GM18873 (cell line): ENCODE measurements around the gene SMPD2.

Experiments
- ATAC-seq: cut with Tn5 transposase; IDR thresholded peaks from one replicate; pipeline ENCODE4 v1.9.1; 2021; ENCODE audit warnings: mild to moderate bottlenecking, moderate library complexity, moderate number of reproducible peaks; ENCODE audit not compliant: unreplicated experiment, low FRiP score

The SMPD2 gene

GRCh38 chr6:109482905-109483734, 42.6 kb downstream of the SMPD2 start, which contains the start of gene ZBTB24:
Gene ZBTB24, minus strand, starts transcription at chr6:109483219. Its CDS starts 1,193 bp downstream, at chr6:109482026.
- ATAC-seq, result peak; percentile 69

- no peak for ATAC-seq
Observed at GRCh38 chr6:109483735-109484057, 43.2 kb downstream of the SMPD2 start.

DNA sequence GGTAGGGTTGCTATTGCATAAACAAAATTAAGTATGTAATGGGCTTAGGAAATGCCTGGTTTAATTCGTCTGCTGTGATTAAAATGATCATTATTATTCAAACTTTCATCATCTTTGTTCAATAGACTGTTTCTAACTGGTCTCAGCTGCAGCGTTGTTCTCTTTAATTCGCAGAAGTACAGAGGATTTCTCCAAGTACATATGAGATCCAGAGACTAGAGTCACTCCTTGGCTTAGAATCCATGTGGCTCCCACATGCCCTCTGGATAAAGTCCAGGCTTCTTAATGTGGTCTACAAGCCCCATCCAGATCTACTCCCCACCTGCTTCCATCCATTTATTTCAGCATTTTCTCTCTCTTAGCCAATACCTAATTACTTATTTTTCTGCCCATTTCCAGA, 43.6 kb downstream of the SMPD2 start:
- ATAC-seq, result no peak

DNA sequence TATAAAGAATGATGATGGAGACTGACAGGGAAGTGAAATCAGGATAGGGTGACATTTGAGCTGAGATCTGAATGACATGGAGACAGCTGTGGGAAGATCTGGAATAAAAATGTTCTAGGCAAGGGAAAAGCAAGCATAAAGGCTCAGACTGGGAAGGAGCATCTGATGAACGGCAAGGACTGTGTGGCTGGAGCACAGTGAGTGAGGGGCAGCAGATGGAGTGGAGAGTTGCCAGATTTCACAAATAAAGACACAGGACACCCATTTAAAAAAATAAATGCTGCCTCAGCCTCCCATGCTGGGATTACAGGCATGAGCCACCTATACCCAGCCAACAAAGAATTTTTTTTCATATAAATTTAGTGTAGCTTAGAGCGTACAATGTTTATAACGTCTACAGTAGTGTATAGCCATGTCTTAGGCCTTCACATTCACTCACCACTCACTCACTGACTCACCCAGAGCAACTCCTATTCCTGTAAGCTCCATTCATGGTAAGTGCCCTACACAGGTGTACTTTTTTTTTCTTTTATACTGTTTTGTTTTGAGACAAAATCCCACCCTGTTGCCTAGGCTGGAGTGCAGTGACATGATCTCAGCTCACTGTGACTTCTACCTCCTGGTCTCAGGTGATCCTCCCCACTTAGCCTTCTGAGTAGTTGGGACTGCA, 44.9 kb downstream of the SMPD2 start:
- no peak for ATAC-seq

DNA sequence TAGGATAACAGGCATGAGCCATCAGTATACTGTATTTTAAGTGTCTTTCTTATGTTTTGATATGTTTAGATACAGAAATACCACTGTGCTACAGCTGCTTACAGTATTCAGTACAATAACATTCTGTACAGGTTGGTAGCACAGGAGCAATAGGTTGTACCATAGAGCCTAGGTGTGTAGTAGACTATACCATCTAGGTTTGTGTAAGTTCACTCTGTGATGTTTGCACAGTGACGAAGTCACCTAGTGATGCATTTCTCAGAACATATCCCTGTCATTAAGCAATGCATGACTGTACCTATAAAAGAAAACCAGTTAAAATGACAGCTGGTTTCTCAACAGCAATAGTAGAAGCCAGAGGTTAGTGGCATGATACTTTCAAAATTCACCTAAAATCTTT, 45.5 kb downstream of the SMPD2 start:
- ATAC-seq, result no peak

DNA sequence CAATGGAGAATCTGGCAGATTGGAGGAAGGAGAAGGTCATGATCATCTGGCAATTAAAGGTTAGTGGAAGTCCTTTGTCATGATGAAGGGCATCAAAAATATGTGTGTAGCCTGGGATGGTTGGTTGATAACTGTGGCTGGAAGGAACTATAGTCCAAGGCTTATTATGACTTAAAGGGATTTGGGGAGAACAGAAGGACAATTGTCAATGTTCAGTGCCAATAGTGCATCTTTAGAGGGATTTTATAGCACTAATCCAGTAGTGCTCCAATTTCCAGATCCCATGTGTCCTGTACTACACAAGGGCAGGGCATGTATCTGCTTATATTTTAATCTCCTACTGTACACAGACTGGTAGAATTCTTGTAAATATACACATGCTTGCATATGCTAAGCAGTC, 47.5 kb downstream of the SMPD2 start:
- no peak for ATAC-seq

DNA sequence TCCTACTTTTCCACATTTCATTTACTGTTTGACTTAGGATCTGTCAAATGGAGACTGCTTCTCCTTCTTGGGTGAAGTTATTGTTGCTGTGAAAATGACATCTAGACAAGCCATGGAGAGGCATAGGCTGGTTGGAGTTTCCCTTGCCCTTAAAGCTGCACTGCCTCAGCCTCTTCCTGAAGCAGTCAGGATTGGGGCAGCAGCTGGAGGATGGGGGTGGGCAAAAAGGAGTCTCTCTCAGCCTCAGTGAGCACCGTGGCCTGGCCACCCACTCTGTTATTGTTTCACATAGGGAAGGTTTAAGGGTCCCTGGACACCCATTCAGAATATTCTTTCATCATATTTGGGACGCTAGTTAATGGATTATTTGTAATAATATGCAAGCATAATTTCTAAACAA, 50.2 kb downstream of the SMPD2 start:
- no peak for ATAC-seq

DNA sequence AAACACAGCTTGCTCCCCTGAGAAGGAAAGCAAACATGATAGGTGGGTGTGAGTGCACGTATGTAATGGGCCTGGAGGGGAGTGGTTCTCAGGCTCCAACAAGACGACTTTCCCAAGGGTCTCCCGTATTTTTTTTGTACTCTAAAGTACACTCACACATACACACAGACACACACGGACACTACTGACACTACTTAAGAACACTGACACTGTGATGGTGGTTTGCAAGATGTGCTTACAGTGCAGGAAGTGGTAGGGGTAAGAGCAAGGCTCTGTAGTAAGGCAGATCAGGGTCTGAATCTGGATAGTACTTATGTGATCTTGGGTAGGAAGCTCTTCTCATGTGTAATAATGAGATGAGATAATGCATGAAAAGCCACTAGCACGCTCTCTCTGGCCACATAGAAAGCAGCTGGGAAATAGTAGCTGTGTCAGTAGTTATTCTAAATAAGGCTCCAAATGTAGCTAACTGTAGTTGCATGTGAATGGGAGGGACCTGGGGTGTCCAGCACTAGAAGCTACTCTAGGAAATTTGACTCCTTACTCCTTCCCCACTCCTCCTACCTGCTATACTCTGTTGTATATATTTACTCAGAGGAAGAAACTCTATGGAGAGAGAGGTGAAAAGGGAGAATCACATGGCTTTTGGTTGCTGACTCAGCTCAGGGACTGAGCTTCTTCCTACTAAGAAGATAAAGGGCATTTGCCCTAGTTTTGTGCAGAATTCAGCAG, 50.8 kb downstream of the SMPD2 start:
- ATAC-seq, result no peak
